HL-60/S4 treated with retinoic acid at 250 ng/mL for 4 days and 3 days (cell line): ENCODE measurements around the gene INO80E.

Source experiments
- in situ Hi-C: fragments of 300-500 bp; cut with MboI; formaldehyde crosslinking; loops from 2 replicates; pipeline ENCODE4 v1.7.0; 2022; ENCODE audit warnings: low sequenced_read_pairs

Gene INO80E

GRCh38 chr16:29975134-29975538 is 20.9 kb upstream of the INO80E start:
- in situ Hi-C loops: no loop called here

- in situ Hi-C loops: no loop called here
Observed at GRCh38 chr16:29975811-29976511, 20.1 kb upstream of the INO80E start.

- in situ Hi-C loops: no loop called here
Observed at GRCh38 chr16:29977063-29977825, 18.8 kb upstream of the INO80E start.

- in situ Hi-C loops: no loop called here
Observed at GRCh38 chr16:29978081-29978480, 18.0 kb upstream of the INO80E start.

GRCh38 chr16:29978564-29979270 is 17.3 kb upstream of the INO80E start:
- in situ Hi-C loops: no loop called here

GRCh38 chr16:29982560-29983419 is 13.3 kb upstream of the INO80E start:
- in situ Hi-C loops: no loop called here

GRCh38 chr16:29983420-29984136 is 12.5 kb upstream of the INO80E start:
- in situ Hi-C loops: no loop called here

GRCh38 chr16:29984137-29984763 is 11.8 kb upstream of the INO80E start:
- in situ Hi-C loops: no loop called here

- in situ Hi-C loops: no loop called here
Observed at GRCh38 chr16:29984764-29985147, 11.3 kb upstream of the INO80E start.

- in situ Hi-C loops: no loop called here
Observed at GRCh38 chr16:29985271-29985811, 10.7 kb upstream of the INO80E start.

GRCh38 chr16:29986231-29986630 is 9.8 kb upstream of the INO80E start:
- in situ Hi-C loops: no loop called here

GRCh38 chr16:29986931-29987330 is 9.1 kb upstream of the INO80E start:
- in situ Hi-C loops: no loop called here

- in situ Hi-C loops: no loop called here
Observed at GRCh38 chr16:29987371-29988085, 8.5 kb upstream of the INO80E start.

- in situ Hi-C loops: no loop called here
Observed at GRCh38 chr16:29988346-29989075, 7.5 kb upstream of the INO80E start.

- in situ Hi-C loops: no loop called here
Observed at GRCh38 chr16:29989111-29989858, 6.8 kb upstream of the INO80E start.

- in situ Hi-C loops: no loop called here
Observed at GRCh38 chr16:29990034-29990433, 6.0 kb upstream of the INO80E start.

- in situ Hi-C loops: no loop called here
Observed at GRCh38 chr16:29990883-29991570, 5.0 kb upstream of the INO80E start.
